HG03103 (cell line): ENCODE results near the gene OR2AG2.
"Not testable (repeated sequence)": the region's sequence is repeated elsewhere in the genome, so short reads cannot be mapped to it uniquely, and the experiment has no call there.

ENCODE experiments used
- ATAC-seq: cut with Tn5 transposase; IDR thresholded peaks from one replicate; pipeline ENCODE4 v1.9.1; 2021; ENCODE audit warnings: low read depth; ENCODE audit not compliant: unreplicated experiment

Gene OR2AG2, protein sequence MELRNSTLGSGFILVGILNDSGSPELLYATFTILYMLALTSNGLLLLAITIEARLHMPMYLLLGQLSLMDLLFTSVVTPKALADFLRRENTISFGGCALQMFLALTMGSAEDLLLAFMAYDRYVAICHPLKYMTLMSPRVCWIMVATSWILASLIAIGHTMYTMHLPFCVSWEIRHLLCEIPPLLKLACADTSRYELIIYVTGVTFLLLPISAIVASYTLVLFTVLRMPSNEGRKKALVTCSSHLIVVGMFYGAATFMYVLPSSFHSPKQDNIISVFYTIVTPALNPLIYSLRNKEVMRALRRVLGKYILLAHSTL

DNA sequence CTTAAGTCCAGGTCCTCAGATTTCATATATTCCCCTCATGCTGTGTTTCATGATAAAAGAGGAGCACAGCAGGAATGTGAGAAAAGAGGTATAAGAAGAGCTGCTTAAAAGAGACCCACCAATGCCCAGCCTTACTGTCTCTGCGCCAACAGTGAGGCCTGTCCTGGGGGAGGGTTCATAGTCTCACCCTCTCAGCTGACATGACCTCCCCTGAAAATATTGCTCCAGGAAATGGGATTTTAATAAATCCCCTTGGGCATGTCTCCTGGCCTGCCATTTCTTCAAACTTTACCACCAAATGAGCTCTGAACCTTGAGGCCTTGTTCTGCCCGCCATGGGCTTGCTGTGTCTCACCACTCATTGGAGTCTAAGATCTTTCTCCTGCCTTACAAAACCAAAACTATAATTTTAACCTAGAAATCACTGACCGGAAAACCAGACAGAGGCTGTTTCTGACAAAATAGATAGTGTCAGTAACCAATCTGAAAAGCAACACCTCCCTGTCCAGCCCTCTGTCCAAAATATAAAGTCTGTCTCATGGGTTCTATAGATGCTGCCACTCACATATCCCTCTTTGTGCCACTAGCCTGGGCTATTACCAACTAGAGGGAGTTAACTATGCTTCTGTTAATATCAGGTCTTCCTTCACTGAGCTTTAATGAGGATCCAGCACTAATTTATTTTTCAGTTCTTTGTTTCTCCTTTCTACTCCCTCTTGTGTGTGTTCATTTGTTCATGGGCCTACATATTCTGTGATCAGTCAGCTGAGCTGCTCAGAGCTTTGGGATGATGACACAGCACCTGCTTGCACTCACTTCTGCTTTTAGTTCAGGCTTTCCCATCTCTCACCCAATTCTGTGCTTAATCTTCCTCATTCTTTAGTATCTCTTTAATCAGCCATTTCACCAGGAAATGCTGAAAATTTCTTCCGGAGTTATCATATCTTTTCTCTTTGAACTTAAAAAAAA is at the start of gene OR2AG2:
OR2AG2 (minus strand) TSS at position 51 of the 968 bp plus-strand sequence. CDS start 3,019 bp downstream, outside the sequence.
- peak; percentile 95 for ATAC-seq

DNA sequence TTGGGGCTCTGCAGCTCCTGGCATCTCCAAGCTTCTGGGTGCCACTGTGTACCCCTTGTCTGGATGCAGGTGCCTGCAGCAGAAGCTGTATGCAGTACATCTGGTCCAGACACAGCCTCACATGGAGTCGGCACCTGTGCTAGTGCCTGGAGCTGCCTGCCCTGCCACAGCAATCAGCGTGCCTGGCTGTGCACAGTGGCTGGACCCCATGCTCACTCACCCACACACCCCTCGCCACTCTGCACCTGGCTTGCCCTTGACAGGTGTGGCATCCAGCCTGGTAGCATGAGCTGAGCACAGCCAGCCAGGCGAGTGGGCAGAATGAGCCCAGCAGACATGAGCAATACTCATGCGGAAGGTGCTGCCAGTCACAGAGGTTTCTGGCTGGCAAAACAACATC is 47.2 kb upstream of the OR2AG2 start:
- no peak for ATAC-seq

DNA sequence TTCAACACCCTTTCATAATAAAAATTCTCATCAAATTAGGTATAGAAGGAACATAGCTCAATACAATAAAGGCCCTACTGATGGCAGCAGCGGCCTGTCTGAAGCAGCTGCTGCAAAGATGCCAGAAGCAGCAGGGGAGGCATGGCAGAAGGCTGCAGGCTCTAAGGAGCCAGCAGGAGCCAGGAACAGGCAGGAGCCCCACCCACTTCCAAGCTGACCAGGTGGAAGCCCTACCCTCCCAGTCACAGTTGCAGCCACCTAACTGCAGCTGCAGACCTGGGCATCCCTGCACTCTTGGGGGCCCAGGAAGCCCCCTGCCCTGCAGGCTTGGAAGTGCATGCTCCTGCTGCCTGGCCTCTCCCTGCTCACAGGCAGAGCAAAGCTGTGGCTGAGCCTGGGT is 45.9 kb upstream of the OR2AG2 start:
- no peak for ATAC-seq

DNA sequence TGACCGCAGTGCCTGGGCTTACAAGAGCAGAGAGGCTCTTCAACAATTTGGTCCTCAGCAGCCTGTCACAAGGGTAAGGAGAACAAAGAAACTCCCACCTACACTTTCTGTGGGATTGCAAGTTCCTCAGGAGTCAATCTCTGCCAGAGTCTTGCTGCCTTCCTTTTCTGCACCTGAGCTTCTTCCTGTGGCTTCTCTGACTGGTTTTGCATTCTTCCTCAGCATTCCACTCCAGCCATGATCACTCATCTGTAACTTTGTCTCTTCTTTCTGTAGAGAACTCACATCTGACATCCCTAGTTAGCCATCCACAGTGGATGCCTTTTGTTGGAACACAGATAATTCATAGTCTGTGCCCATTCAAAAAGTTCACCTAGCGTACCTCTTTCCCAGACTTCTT is 41.9 kb upstream of the OR2AG2 start:
- no peak for ATAC-seq

DNA sequence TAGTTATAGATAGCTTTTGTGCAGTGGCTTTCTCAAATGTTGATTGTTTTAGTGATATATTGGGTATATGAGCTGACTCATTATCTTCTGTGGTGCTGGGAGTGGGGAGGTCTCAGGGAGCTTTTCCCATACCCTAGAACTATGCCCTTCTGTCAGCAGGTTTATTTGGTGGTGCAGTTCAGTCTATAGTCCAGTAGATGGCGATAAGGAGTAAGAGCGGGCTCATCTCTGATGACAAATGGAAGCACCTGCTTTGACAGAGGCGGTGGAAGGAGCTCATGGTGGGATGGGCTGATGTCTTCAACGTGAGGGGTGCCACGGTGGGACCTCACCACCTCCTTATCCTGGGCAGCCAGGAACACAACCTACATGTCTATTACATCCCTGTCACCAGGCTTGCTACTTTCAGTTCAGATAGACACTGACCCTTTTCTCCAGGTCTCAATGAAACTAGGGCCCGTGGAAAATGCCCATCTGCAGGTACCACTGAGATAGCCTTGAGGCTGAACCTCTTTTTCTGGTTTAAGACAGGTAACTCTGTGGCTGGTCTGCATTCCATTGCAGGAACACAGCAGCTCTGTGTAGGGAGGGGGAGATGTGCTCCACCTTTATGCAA is 40.7 kb upstream of the OR2AG2 start:
- peak; percentile 89 for ATAC-seq

DNA sequence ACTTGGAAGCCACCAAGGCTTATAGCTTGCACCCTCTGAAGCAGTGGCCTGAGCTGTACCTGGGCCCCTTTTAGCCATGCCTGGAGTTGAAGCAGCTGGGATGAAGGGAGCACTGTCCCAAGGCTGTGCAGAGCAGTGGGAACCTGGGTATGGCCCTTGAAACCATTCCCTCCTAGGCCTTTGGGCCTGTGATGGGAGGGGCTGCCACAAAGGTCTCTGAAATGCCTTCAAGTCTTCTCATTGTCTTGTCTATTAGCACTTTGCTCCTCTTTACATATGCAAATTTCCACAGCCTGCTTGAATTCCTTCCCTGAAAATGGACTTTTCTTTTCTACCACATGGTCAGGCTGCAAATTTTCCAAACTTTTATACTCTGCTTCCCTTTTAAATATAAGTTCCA is 29.3 kb upstream of the OR2AG2 start:
- not testable (repeated sequence) for ATAC-seq

DNA sequence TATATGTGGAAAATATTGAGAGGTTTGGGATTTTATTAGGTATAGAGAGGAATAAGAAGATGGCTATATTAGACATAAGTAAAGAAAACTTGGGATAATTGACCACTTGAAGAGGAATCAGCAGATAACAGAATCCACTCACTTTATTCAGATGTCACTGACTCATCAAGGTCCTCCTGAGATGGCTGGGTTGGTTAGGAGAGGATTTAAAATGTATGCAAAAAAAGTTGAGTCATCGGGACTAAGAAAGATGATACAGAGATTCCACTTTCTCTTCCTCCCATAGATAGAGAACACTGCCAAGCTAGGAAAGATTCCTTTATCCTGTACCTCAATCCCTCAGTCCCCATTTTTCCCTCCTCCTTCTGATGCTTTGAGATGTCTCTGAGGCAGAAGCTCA is 27.6 kb upstream of the OR2AG2 start, which contains the start of gene OR6A2:
OR6A2 (minus strand) TSS at position 288 of the 400 bp plus-strand sequence. CDS start 3,981 bp downstream, outside the sequence.
- ATAC-seq = no peak

DNA sequence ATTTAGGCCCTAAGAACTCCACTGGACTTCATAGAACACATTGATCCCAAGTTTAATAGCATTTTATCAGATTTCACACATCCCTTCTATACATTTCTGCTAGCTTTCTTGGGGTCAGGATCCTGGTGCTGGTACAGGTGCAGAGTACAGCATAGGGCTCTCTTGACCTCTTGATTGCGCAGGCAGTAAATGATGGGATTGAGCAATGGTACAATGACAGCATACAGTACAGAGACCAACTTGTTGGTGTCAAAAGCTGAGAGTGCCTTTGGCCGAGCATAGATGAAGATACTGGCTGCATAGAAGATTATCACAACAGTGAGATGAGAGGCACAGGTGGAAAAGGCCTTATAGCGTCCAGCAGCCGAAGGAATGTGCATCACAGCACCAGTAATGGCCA is 22.9 kb upstream of the OR2AG2 start:
- no peak for ATAC-seq

DNA sequence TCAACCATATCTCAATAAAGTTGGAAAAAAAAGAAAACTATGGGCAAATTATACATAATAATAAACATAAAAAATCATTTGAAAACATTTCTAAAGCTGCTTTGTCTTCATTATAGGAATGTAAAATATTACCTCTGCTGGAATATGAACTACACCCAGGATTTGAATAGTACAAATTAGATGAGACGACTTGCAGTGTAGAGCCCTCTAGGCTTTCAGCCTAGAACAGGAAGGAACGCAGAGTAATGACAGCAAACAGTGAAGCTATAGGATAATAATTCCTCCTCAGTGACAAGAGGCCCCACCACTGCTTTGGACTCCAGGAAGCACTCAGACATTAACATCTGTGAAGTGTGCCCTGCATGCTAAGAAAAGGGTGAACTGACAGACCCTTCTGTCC is 18.8 kb upstream of the OR2AG2 start:
- ATAC-seq = no peak

DNA sequence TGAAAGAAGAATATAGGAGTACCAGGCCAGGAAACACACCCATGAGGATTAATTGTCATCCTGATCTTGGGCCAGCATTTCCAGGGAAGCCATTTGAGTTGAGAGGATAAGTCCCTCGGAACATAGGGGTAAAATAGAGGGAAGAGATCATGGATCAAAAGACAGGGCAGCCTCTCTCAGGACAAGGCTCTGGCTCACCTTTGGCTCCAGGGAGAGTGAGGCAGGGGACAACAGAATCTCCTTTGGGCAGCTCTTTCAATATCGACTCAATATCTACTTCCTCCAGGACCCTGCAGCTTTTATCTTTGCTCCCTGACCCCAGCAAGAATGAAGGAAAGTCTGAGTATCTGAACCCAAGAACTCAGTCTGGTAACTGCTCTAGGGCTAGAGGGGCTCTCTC is 10.9 kb upstream of the OR2AG2 start, which contains the start of gene OR2AG1:
OR2AG1 (plus strand) TSS at position 301 of the 400 bp plus-strand sequence. CDS start 2,018 bp downstream, outside the sequence.
- no peak for ATAC-seq

DNA sequence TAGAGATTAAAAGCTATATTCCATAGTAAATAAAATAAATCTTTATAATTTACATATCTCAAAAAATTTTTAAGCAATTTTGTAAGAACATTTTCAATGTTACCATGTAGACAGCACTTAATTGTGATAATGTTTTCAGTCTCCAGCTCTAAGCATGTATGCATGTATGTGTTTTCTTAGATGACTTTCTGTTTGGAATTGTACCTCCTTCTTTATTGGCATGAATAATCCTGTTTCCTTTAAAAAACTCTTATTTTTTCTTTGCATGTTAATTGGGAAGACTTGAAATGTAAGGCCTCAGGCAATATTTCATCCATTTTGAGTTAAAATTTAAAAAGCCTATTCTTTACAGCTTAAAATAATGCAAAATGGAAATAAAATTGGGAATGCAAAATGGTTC is 9.1 kb upstream of the OR2AG2 start:
- no peak for ATAC-seq

DNA sequence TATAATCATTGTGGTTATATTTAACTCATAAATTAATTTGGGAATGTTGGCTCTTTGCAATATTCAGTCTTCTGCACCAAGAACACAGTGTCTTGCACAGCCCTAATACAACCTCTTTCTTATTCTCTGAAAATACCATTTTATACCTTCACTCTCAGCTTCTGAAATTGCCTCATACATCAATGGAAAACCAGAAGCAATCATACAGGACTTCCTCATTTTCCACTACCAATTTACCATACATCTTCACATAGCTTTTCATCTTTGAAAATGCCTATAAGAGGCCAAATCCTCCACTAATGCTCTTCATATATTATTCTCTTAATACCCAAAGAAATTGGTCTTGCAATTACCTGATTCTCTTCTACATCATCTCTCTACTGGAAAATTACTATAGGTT is 6.7 kb upstream of the OR2AG2 start:
- no peak for ATAC-seq

DNA sequence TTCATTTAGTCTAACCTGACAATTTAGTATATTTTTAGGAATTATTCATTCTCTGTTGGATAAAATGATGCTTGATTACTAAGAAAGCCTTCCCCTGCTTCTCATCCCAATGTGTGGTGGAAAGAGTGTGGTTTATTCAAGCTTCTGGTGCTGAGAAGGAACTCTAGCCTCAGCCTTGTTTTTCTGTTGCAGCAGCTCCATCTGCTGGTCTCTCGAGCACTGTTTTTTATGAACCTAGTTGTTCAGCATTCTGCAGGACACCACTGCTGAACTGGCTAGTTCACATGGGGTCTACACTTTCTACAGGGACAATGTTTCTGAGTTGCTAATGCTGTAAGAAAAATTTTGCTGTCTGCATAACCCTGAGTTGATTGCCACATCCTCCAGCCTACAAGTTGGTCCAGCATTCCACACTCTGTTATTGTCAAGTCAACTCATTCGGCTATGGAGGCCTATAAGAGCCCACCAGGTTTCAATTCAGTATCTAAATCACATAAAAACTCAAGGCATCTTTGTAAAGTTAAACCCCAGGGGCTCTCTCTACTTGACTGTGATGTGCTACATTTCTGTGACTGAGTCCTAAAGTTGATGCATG is 14.3 kb downstream of the OR2AG2 start:
- ATAC-seq = no peak

DNA sequence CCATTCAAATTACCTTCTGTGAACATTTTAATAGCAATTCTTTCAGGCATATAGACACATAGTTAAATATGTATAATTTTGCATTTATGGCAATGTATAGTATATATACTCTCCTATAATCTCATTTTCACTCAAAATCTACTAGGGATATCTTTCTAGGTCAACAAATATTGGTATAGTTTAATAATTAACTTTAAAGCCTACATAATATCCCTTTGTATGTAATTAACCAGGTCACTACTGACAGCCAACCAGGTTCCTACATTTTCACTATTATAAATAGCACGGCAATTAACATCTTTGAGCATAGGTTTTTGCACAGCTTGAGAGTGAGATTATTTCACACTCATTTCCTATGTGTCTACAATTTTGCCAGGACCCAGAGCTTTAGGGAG is 15.8 kb downstream of the OR2AG2 start:
- ATAC-seq = no peak

DNA sequence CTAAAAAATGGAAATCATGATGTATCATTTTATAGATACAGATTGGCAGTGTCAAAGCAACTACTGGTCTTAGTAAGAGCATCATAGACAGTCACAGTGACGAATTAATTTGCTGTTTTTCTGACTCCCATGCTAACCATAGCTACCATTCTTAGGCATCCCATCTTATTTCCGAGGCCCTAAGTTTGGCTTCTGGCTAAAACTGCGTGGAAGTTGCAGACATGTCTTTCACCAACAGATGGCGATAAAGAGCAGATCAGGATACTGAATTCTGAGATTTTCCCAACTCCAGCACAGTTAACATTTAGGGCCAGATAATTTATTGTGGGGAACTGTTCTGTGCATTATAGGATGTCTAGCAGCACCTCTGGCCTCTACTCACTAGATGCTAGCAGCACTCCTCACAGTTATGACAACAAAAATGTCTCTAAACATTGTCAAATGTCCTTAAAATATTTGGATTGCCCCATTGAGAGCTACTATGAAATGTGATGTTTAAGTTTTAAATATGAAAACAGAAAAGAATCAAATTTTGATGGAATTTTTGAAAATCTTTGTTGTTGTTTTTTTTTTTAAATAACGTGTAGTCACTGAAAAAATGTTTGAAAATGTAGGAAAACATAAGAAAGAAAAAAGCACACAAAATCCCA is 16.3 kb downstream of the OR2AG2 start:
- no peak for ATAC-seq

DNA sequence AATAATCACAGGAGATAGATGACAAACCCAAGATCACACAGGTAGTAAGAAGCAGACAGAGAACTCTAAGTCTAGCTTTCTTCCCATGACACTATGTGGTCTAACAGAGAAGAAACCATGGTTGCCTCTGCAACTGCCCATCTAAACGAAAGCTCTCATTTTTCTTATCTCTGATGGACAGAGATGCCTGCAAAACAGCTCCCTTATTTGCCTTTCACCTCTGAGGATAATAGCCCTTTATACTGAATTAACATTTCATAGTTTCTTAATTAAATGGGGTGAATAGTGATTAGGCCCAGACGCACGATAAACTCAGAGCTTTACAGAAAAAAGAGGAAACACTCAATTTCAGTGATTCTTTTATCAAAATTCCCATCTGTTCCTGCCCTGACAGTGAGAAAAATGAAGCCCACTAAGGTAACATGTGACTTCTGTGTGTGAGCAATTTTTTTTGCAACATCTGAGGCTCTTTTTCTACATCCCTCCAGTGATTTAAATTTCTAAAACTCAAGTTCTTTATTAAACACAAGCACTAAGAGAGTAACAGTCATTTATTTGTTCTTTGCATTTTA is 24.6 kb downstream of the OR2AG2 start:
- ATAC-seq = no peak

DNA sequence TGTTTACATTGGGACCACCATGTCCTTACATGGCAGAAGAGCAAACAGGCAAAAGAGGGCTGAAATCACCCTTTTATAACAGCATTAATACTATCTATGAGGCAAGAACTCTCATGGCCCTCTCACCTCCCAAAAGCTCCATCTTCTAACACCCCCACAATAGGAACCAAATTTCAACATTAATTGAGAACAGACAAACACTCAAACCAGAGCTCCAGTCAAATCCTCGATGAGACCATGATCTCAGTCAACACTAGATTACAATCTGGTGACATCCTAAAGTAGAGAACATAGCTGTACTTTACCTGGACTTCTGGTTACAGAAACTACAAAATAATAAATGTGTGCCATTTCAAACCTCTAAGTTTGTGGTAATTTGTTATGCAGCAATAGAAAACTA is 25.1 kb downstream of the OR2AG2 start:
- ATAC-seq = no peak

DNA sequence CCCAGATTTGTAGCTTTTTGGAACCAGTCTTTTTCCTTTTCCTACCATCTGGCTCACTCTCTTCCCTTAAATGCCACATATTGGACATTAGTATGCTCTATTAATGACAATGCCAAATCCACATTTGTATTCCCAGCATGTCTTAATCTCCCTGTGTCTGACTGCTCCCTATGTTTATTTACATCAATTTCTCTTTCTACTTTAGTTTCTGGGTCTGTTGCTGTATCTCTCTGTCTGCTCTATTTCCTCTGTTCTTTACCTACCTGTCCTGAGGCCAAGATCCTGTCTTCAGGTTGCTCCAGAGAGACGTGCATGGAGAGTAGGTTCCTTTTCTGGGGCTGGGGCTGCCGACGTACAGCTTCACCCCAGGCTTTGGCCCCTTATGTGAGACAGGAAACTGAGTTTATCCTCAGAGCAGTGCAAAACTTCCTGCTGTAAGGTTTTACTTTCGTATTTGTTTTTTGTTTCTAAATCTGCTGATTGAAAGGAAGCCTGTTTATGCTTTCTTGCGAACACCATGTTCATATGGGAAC is 25.6 kb downstream of the OR2AG2 start:
- peak; percentile 69 for ATAC-seq

DNA sequence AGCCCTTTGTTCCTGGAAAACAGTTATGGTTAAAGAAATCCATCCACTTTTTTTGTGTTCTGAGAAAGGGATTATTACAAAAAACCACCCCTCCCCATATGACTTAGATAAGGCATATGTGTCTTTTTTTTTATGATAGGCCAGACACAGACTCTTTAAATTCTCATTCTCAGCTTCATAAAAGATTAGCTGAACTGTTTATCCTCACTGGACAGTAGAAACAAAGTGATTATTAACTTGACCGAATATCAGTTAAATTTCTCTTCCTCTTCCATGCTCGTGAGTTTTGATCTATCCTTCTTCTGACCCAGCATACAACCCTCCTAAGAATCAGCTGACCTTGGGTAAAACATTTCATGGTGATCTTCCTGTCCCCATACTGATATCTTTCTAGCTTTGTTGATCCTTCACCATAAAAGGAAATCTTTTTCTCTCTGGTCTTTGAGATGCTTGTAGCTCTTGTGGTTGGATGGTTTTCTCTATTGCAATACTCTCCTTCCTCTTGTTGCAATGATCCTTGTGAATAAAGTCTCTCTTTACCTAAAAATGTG is 26.2 kb downstream of the OR2AG2 start:
- ATAC-seq = peak; percentile 43
